Immature natural killer cell (primary cell): ENCODE results near the gene ZBTB44. TPM values are rescaled to one million over a fixed set of nuclear protein-coding genes. Genes with fewer than 3 reads are reported as not detected.

Experiments
- DNase-seq, 3 donors: peaks; one replicate each; pipeline ENCODE4 v3.0.0; 2022; ENCODE audit warnings: mixed read lengths in 1 of 3
- H3K27ac Mint-ChIP-seq, 6 donors: one replicate each; pipeline ENCODE4 v1.8.0; 2020; ENCODE audit warnings: mixed read lengths in 6 of 6, mild to moderate bottlenecking in 5 of 6, inconsistent platforms in 4 of 6, moderate library complexity in 3 of 6
- H3K27me3 Mint-ChIP-seq, 3 donors: one replicate each; pipeline ENCODE4 v1.8.0; 2020 to 2021; ENCODE audit warnings: low read depth in 3 of 3, mild to moderate bottlenecking in 3 of 3, mixed read lengths in 3 of 3, moderate library complexity in 3 of 3, inconsistent platforms in 1 of 3
- H3K36me3 Mint-ChIP-seq, 3 donors: one replicate each; pipeline ENCODE4 v1.8.0; 2020; ENCODE audit warnings: mixed read lengths in 3 of 3, inconsistent platforms in 2 of 3, mild to moderate bottlenecking in 2 of 3
- H3K4me1 Mint-ChIP-seq, 2 donors: one replicate each; pipeline ENCODE4 v1.8.0; 2020; ENCODE audit warnings: inconsistent platforms in 2 of 2, mild to moderate bottlenecking in 2 of 2, mixed read lengths in 2 of 2, moderate library complexity in 1 of 2
- H3K4me3 Mint-ChIP-seq, 5 donors: one replicate each; pipeline ENCODE4 v1.8.0; 2020; ENCODE audit warnings: mild to moderate bottlenecking in 5 of 5, mixed read lengths in 5 of 5, inconsistent platforms in 3 of 5, moderate library complexity in 3 of 5
- H3K9me3 Mint-ChIP-seq, 6 donors: one replicate each; pipeline ENCODE4 v1.8.0; 2020; ENCODE audit warnings: mild to moderate bottlenecking in 6 of 6, mixed read lengths in 6 of 6, inconsistent platforms in 4 of 6, moderate library complexity in 3 of 6
- polyA plus RNA-seq, 3 donors: library from polyadenylated mRNA; unstranded; fragments of 300-500 nt; fragmentation: Illumina TruSeq; gene quantifications; one replicate each; pipeline ENCODE4 v1.2.3, GENCODE V29; 2021

ZBTB44 gene
- polyA plus RNA-seq, 3 donors from 2014 or later, result 10.4 to 14.0 (median 10.7) TPM

DNA sequence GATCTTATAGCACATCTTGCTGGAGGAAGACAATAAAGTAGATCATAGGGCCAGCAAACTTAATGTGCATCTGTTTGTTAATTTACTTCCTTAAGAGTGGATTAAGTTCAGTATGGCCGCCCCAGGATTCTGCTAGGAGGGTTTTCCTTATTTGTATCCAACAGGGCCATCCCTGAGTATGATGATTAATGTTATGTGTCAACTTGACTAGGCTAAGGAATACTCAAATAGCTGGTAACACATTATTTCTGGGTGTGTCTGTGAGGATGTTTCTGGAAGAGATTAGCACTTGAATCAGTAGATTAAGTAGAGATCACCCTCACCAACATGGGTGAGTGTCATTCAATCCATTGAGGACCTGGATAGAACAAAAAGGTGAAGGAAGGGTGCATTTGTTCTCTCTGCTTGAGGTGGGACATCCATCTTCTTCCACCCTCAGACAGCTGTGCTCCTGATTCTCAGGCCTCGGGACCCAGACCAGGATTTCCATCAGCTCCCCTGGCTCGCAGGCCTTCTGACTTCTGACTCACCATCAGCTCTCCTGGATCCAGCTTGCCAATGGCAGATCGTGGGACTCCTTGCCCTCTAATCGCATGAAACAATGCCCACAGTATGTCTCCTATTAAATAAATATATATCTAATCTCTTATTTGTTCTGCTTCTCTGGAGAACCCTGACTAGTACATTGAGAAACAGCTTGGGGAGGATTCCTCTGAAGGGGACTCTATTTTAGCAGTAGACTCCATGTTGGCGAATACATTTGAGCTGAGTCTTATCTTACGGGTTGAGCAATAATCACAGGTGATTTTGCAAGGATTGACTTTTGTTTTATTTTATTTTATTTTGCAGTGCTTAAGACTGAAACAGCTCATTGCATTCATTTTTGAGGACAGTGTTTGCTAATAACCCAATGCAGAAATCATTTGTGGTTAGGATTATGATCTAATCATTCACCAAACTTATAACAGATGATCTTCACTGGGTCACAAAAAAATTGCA is 9.0 kb upstream of the ZBTB44 start:
- DNase-seq, result no peak
- peaks cover 0 to 2% (median 0%) of the 10 kb centered on the region in 3 donors for H3K27me3 Mint-ChIP-seq
- no peaks in the 10 kb centered on the region for H3K4me1 Mint-ChIP-seq
- peaks cover 14 to 45% (median 32%) of the 10 kb centered on the region in 3 donors for H3K36me3 Mint-ChIP-seq
- peaks cover 3 to 14% (median 9%) of the 10 kb centered on the region in 6 donors for H3K9me3 Mint-ChIP-seq
- no peak overlapping the region for H3K4me3 Mint-ChIP-seq
- no peak overlapping the region for H3K27ac Mint-ChIP-seq

- peaks cover 3 to 14% (median 9%) of the 10 kb centered on the region in 6 donors for H3K9me3 Mint-ChIP-seq
- no peak for DNase-seq
- no peaks in the 10 kb centered on the region for H3K4me1 Mint-ChIP-seq
- H3K27ac Mint-ChIP-seq, result peak overlapping the region in 1 of 6 donors; percentile 32
- H3K4me3 Mint-ChIP-seq, result no peak overlapping the region
- peaks cover 3 to 39% (median 22%) of the 10 kb centered on the region in 3 donors for H3K36me3 Mint-ChIP-seq
- H3K27me3 Mint-ChIP-seq, result peaks cover 0 to 3% (median 2%) of the 10 kb centered on the region in 3 donors
These were observed 7.4 kb upstream of the ZBTB44 start for GRCh38 chr11:130322126-130322525.

- peaks cover 3 to 14% (median 9%) of the 10 kb centered on the region in 6 donors for H3K9me3 Mint-ChIP-seq
- no peak for DNase-seq
- peaks cover 5 to 14% (median 13%) of the 10 kb centered on the region in 3 donors for H3K27me3 Mint-ChIP-seq
- H3K36me3 Mint-ChIP-seq, result peaks cover 3 to 15% (median 11%) of the 10 kb centered on the region in 3 donors
- H3K4me3 Mint-ChIP-seq, result no peak overlapping the region
- no peak overlapping the region for H3K27ac Mint-ChIP-seq
- H3K4me1 Mint-ChIP-seq, result peaks cover 16 to 31% of the 10 kb centered on the region in 2 donors
These were observed 3.4 kb upstream of the ZBTB44 start for GRCh38 chr11:130318031-130318673.

GRCh38 chr11:130315354-130315970 is 745 bp upstream of the ZBTB44 start:
- H3K9me3 Mint-ChIP-seq, result no peaks in the 10 kb centered on the region
- peak overlapping the region; percentile 89 to 97 (median 90) for H3K4me3 Mint-ChIP-seq
- H3K27me3 Mint-ChIP-seq, result peaks cover 6 to 15% (median 13%) of the 10 kb centered on the region in 3 donors
- H3K27ac Mint-ChIP-seq, result peak overlapping the region; percentile 95 to 99 (median 98)
- peak; percentile 20 to 46 (median 24) for DNase-seq
- peaks cover 34 to 57% of the 10 kb centered on the region in 2 donors for H3K4me1 Mint-ChIP-seq
- peaks cover 0 to 9% (median 0%) of the 10 kb centered on the region in 3 donors for H3K36me3 Mint-ChIP-seq

DNA sequence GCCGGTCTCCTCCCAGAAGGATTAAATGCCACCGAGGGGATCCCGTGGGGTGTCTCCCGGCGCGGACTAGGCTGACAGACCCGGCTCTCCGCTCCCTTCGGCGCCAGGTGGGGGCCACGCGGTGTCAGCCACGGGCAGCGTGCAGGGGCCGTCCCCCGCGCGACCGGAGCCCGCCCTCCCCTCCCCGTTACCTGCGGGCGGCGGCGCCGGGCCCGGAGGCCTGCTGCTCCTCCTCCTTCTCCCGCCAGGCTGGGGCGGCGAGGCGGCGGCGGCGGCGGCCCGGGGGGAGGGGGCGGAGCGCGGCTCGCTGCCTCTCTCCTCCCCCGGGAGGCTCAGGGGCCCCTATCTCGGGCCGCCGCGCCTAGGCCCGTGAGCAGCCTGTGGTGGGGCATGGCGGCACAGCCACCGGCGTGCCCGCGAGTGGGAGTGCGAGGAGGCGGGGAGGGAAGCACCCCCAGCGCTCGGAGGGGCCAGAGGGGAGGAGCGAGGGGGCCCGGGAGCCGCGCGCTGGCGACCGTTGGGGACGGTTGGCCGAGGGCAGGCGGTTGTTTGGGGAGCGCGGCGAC is 450 bp downstream of the ZBTB44 start:
- Mint-ChIP-seq H3K9me3 (no peaks in the 10 kb centered on the region), H3K36me3 (peaks cover 0 to 9% (median 0%) of the 10 kb centered on the region in 3 donors), H3K27ac (peak overlapping the region; percentile 78 to 98 (median 91)), H3K4me1 (peaks cover 42 to 68% of the 10 kb centered on the region in 2 donors), H3K27me3 (peaks cover 7 to 15% (median 13%) of the 10 kb centered on the region in 3 donors), H3K4me3 (peak overlapping the region; percentile 88 to 100 (median 93))
- DNase-seq, result peak; percentile 68 to 74 (median 74)

GRCh38 chr11:130313383-130314183 is 1.1 kb downstream of the ZBTB44 start:
- peak in 1 of 3 donors; percentile 5 for DNase-seq

GRCh38 chr11:130312046-130312445 is 2.7 kb downstream of the ZBTB44 start:
- Mint-ChIP-seq H3K9me3 (no peaks in the 10 kb centered on the region), H3K4me1 (peaks cover 55 to 88% of the 10 kb centered on the region in 2 donors), H3K4me3 (peak overlapping the region; percentile 46 to 100 (median 93)), H3K27me3 (peaks cover 7 to 13% (median 12%) of the 10 kb centered on the region in 3 donors), H3K27ac (peak overlapping the region in 5 of 6 donors; percentile 11 to 76 (median 68)), H3K36me3 (peaks cover 0 to 5% (median 3%) of the 10 kb centered on the region in 3 donors)
- no peak for DNase-seq

More at GRCh38 chr11:130313383-130314183, 1.1 kb downstream of the ZBTB44 start:
- Mint-ChIP-seq H3K27me3 (peaks cover 7 to 15% (median 13%) of the 10 kb centered on the region in 3 donors), H3K36me3 (peaks cover 0 to 6% (median 0%) of the 10 kb centered on the region in 3 donors), H3K9me3 (no peaks in the 10 kb centered on the region), H3K4me1 (peaks cover 49 to 75% of the 10 kb centered on the region in 2 donors), H3K4me3 (peak overlapping the region; percentile 88 to 100 (median 93)), H3K27ac (peak overlapping the region; percentile 78 to 98 (median 91))

- DNase-seq, result no peak
- H3K27ac Mint-ChIP-seq, result peak overlapping the region in 4 of 6 donors; percentile 27 to 64 (median 53)
These were observed 4.1 kb downstream of the ZBTB44 start for GRCh38 chr11:130310622-130311021.

GRCh38 chr11:130308886-130309285 is 5.8 kb downstream of the ZBTB44 start:
- Mint-ChIP-seq H3K27me3 (peaks cover 3 to 8% (median 4%) of the 10 kb centered on the region in 3 donors), H3K4me1 (peaks cover 67 to 94% of the 10 kb centered on the region in 2 donors), H3K27ac (peak overlapping the region; percentile 2 to 84 (median 48)), H3K9me3 (no peaks in the 10 kb centered on the region), H3K36me3 (peaks cover 3 to 12% (median 10%) of the 10 kb centered on the region in 3 donors), H3K4me3 (no peak overlapping the region)
- DNase-seq, result no peak

More at GRCh38 chr11:130310622-130311021, 4.1 kb downstream of the ZBTB44 start:
- H3K4me3 Mint-ChIP-seq, result no peak overlapping the region
- H3K4me1 Mint-ChIP-seq, result peaks cover 58 to 86% of the 10 kb centered on the region in 2 donors
- H3K36me3 Mint-ChIP-seq, result peaks cover 0 to 12% (median 4%) of the 10 kb centered on the region in 3 donors
- no peaks in the 10 kb centered on the region for H3K9me3 Mint-ChIP-seq
- H3K27me3 Mint-ChIP-seq, result peaks cover 6 to 12% (median 12%) of the 10 kb centered on the region in 3 donors

GRCh38 chr11:130308059-130308458 is 6.7 kb downstream of the ZBTB44 start:
- DNase-seq, result no peak
- Mint-ChIP-seq H3K27me3 (peaks cover 0 to 2% (median 0%) of the 10 kb centered on the region in 3 donors), H3K4me3 (no peak overlapping the region), H3K36me3 (peaks cover 3 to 12% (median 10%) of the 10 kb centered on the region in 3 donors), H3K27ac (peak overlapping the region; percentile 2 to 84 (median 68)), H3K9me3 (no peaks in the 10 kb centered on the region), H3K4me1 (peaks cover 63 to 94% of the 10 kb centered on the region in 2 donors)

- H3K4me3 Mint-ChIP-seq, result peak overlapping the region in 2 of 5 donors; percentile 3 to 22
- H3K9me3 Mint-ChIP-seq, result peaks cover 0 to 2% (median 0%) of the 10 kb centered on the region in 6 donors
- DNase-seq, result no peak
- H3K4me1 Mint-ChIP-seq, result peaks cover 67 to 95% of the 10 kb centered on the region in 2 donors
- peaks cover 0 to 3% (median 2%) of the 10 kb centered on the region in 3 donors for H3K27me3 Mint-ChIP-seq
- peak overlapping the region in 3 of 6 donors; percentile 18 to 32 (median 24) for H3K27ac Mint-ChIP-seq
- H3K36me3 Mint-ChIP-seq, result peaks cover 12 to 26% (median 21%) of the 10 kb centered on the region in 3 donors
These were observed 10.1 kb downstream of the ZBTB44 start for GRCh38 chr11:130304651-130305050.

- H3K27ac Mint-ChIP-seq, result peak overlapping the region in 5 of 6 donors; percentile 3 to 61 (median 31)
These were observed 13.7 kb downstream of the ZBTB44 start for GRCh38 chr11:130301002-130301401.

More at GRCh38 chr11:130301002-130301401, 13.7 kb downstream of the ZBTB44 start:
- H3K27me3 Mint-ChIP-seq, result peaks cover 0 to 3% (median 3%) of the 10 kb centered on the region in 3 donors
- peaks cover 12 to 19% (median 18%) of the 10 kb centered on the region in 3 donors for H3K36me3 Mint-ChIP-seq
- no peak for DNase-seq
- peaks cover 0 to 2% (median 0%) of the 10 kb centered on the region in 6 donors for H3K9me3 Mint-ChIP-seq
- peaks cover 63 to 94% of the 10 kb centered on the region in 2 donors for H3K4me1 Mint-ChIP-seq
- no peak overlapping the region for H3K4me3 Mint-ChIP-seq
